K562 (cell line): Measurements from ENCODE around the gene CAPRIN2. TPM values are rescaled to one million over a fixed set of nuclear protein-coding genes. Genes with fewer than 3 reads are reported as not detected.

Experiments used
- ATAC-seq: fragments of 200-7000 bp; cut with Tn5 transposase; 3 replicates; pipeline ENCODE4 v1.9.1; 2020; ENCODE audit warnings: moderate library complexity
- BruUV-seq: library from RNA; stranded (reverse); fragments of 400-500 nt; replicated peaks from 2 replicates; lab custom pipeline; 2021; lab: Mats Ljungman, UMichigan
- CTCF ChIA-PET: fragments of 300-600 bp; formaldehyde crosslinking; extraction: SDS; loops from one replicate; lab custom pipeline; 2021; ENCODE audit warnings: low intra/inter-chr PET ratio; lab: Yijun Ruan, JAX
- POLR2A ChIA-PET: fragments of 300-600, 350-650 bp; sonication (Branson Sonifier 250); formaldehyde crosslinking; extraction: SDS; loops from one replicate; lab custom pipeline; 2021; ENCODE audit warnings: antibody characterized with exemption, inconsistent platforms; lab: Yijun Ruan, JAX
- DNase-seq, 4 experiments: peaks; one replicate each; pipeline versions ENCODE4 v3.0.0 to v3.0.0-alpha.2; 2011 to 2018; ENCODE audit warnings: low spot score in 3 of 4, mixed read lengths in 3 of 4; ENCODE audit errors: extremely low read depth in 1 of 4
- FAIRE-seq: peaks from 2 replicates; lab custom pipeline; 2011; peaks lifted over from hg19 to GRCh38; lab: Jason Lieb, UNC
- H2AFZ ChIP-seq: 2 replicates; pipeline ENCODE4 v1.6.0; 2011; ENCODE audit warnings: low read depth, low read length, control low read depth, inconsistent platforms
- H3K27ac ChIP-seq: fragments of 200-600 bp; 3 replicates; pipeline ENCODE4 v1.8.0; 2011; ENCODE audit warnings: low read depth, mild to moderate bottlenecking, control low read depth, inconsistent platforms, low read length, moderate library complexity, mixed read lengths; ENCODE audit errors: extremely low read depth
- H3K27me3 ChIP-seq, 2 experiments: fragments of 300-600 bp in 1 of 2; 2 replicates in 1 of 2; 3 replicates in 1 of 2; pipeline versions ENCODE4 v1.6.0 to v1.8.0; 2011; ENCODE audit warnings: inconsistent platforms in 2 of 2, low read length in 2 of 2, mild to moderate bottlenecking in 1 of 2, mixed read lengths in 1 of 2, moderate library complexity in 1 of 2; ENCODE audit not compliant: control insufficient read depth in 2 of 2, insufficient read depth in 2 of 2
- H3K36me3 ChIP-seq: fragments of 300-600 bp; 3 replicates; pipeline ENCODE4 v1.8.0; 2011; ENCODE audit warnings: mild to moderate bottlenecking, low read length, inconsistent platforms; ENCODE audit not compliant: control insufficient read depth, insufficient read depth
- H3K4me1 ChIP-seq, 2 experiments: fragments of 200-600 bp in 1 of 2; replicated peaks in 1 of 2; 2 replicates in 1 of 2; 3 replicates in 1 of 2; pipeline versions ENCODE4 v1.5.1 to v1.8.0; 2011; ENCODE audit warnings: inconsistent platforms in 2 of 2, low read length in 2 of 2, mild to moderate bottlenecking in 1 of 2, mixed read lengths in 1 of 2, moderate library complexity in 1 of 2; ENCODE audit not compliant: control insufficient read depth in 2 of 2, insufficient read depth in 2 of 2
- H3K4me2 ChIP-seq: 2 replicates; pipeline ENCODE4 v1.6.1; 2011; ENCODE audit warnings: low read length, control low read depth, inconsistent platforms, mixed read lengths; ENCODE audit not compliant: insufficient read depth
- H3K4me3 ChIP-seq: fragments of 200-600 bp; sonication (generic), shearing (Covaris generic); 2 replicates; pipeline ENCODE4 v1.5.1; 2016; ENCODE audit warnings: control low read depth, inconsistent platforms
- H3K79me2 ChIP-seq: fragments of 200-600 bp; 3 replicates; pipeline ENCODE4 v1.8.0; 2011; ENCODE audit warnings: low read length, inconsistent platforms; ENCODE audit not compliant: control insufficient read depth, insufficient read depth
- H3K9ac ChIP-seq, 2 experiments: 2 replicates each; pipeline versions ENCODE4 v1.6.0 to v1.6.1; 2011; ENCODE audit warnings: low read depth in 2 of 2, low read length in 2 of 2, control low read depth in 1 of 2, inconsistent platforms in 1 of 2, mild to moderate bottlenecking in 1 of 2, mixed read lengths in 1 of 2; ENCODE audit not compliant: insufficient read depth in 1 of 2
- H3K9me1 ChIP-seq: one replicate; pipeline ENCODE4 v1.6.0; 2011; ENCODE audit warnings: inconsistent platforms, mild to moderate bottlenecking, low read length, moderate library complexity; ENCODE audit not compliant: control insufficient read depth, insufficient read depth
- H3K9me3 ChIP-seq: replicated peaks from 2 replicates; pipeline ENCODE4 v1.5.1; 2011; ENCODE audit warnings: low read depth, low read length, inconsistent platforms; ENCODE audit not compliant: control insufficient read depth, insufficient read depth
- H4K20me1 ChIP-seq: replicated peaks from 2 replicates; pipeline ENCODE4 v1.6.1; 2011; ENCODE audit warnings: low read length, inconsistent platforms, mixed read lengths; ENCODE audit not compliant: control insufficient read depth, insufficient read depth
- ATF3 ChIP-seq, 2 experiments: fragments of 450-650 bp in 1 of 2; sonication (generic) in 1 of 2; formaldehyde crosslinking in 1 of 2; IDR thresholded peaks in 1 of 2; conservative IDR thresholded peaks in 1 of 2; 2 replicates each; pipeline versions ENCODE4 v1.6.1 to v1.8.1; 2016 to 2023; ENCODE audit warnings: mild to moderate bottlenecking in 2 of 2, moderate library complexity in 2 of 2, inconsistent platforms in 1 of 2, missing genetic modification reagents in 1 of 2
- CCAR2 ChIP-seq: fragments of 200-400 bp; formaldehyde crosslinking; IDR thresholded peaks from 2 replicates; pipeline ENCODE4 v1.6.1; 2017; ENCODE audit warnings: mild to moderate bottlenecking, low read depth, low read length
- CREB1 ChIP-seq, 2 experiments: sonication (generic) in 1 of 2; formaldehyde crosslinking in 1 of 2; IDR thresholded peaks; 2 replicates each; pipeline versions ENCODE4 v1.6.1 to v1.8.0; 2012 to 2022; ENCODE audit warnings: inconsistent platforms in 1 of 2, mild to moderate bottlenecking in 1 of 2, missing genetic modification reagents in 1 of 2, moderate library complexity in 1 of 2
- CTCFL ChIP-seq: IDR thresholded peaks from 2 replicates; pipeline ENCODE4 v1.6.1; 2011; ENCODE audit warnings: borderline replicate concordance, low read depth, mild to moderate bottlenecking, moderate library complexity, low read length; ENCODE audit not compliant: insufficient read depth, poor library complexity, severe bottlenecking
- KDM1A ChIP-seq, 2 experiments: fragments of 450-650 bp; IDR thresholded peaks; 2 replicates each; pipeline ENCODE4 v1.6.1; 2016; ENCODE audit warnings: mild to moderate bottlenecking in 2 of 2
- KLF13 ChIP-seq: fragments of 450-650 bp; IDR thresholded peaks from 2 replicates; pipeline ENCODE4 v1.6.1; 2016; ENCODE audit warnings: missing genetic modification characterization, low read depth, mild to moderate bottlenecking, missing compliant biosample characterization, moderate library complexity, borderline replicate concordance
- NCOA6 ChIP-seq: fragments of 450-650 bp; IDR thresholded peaks from 2 replicates; pipeline ENCODE4 v1.6.1; 2017; ENCODE audit warnings: mild to moderate bottlenecking
- PTTG1 ChIP-seq: fragments of 450-650 bp; IDR thresholded peaks from 2 replicates; pipeline ENCODE4 v1.6.1; 2016; ENCODE audit warnings: low read depth, mild to moderate bottlenecking, missing genetic modification characterization, missing compliant biosample characterization
- ZMIZ1 ChIP-seq, 2 experiments: fragments of 150-350 bp in 1 of 2; IDR thresholded peaks; 2 replicates each; pipeline ENCODE4 v1.6.1; 2012 to 2016; ENCODE audit warnings: low read depth in 2 of 2, low read length in 2 of 2, mild to moderate bottlenecking in 1 of 2, moderate library complexity in 1 of 2
- ZNF696 ChIP-seq: fragments of 250-450 bp; sonication (Bioruptor Pico); conservative IDR thresholded peaks from 2 replicates; pipeline ENCODE4 v1.4.0; 2020; ENCODE audit warnings: mild to moderate bottlenecking, moderate library complexity
- WGBS: fragments of 100-300 bp; shearing (Covaris generic); methylation state at CpG from one replicate; pipeline ENCODE4 v1.1.6; 2016; ENCODE audit warnings: low coverage, mixed read lengths; ENCODE audit not compliant: insufficient coverage; ENCODE audit errors: missing lambda C conversion rate; 5-methylcytosine and 5-hydroxymethylcytosine counted together
- in situ Hi-C: fragments of 300-500 bp; cut with MboI; formaldehyde crosslinking; loops from 4 replicates; pipeline ENCODE4 v1.15.0; 2018; ENCODE audit warnings: inconsistent platforms, mixed read lengths
- intact Hi-C: fragments of 100-400 bp; cut with micrococcal nuclease; formaldehyde crosslinking; loops from 2 replicates; pipeline ENCODE4 v1.14.2; 2022
- polyA plus RNA-seq, 8 experiments: library from polyadenylated mRNA; depleted of rRNA in 4 of 8; stranded (reverse) in 5 of 8; unstranded in 3 of 8; fragments of >200 nt; fragmentation: Nextera tagmentation in 2 of 8; fragmentation: Illumina TruSeq in 1 of 8; extraction: Ambion mirVana in 2 of 8; extraction: Trizol in 1 of 8; gene quantifications; 2 replicates each; pipeline versions ENCODE4 v1.2.1 to v1.2.3, GENCODE V29; 2011 to 2014; ENCODE audit warnings: inconsistent platforms in 1 of 8, missing spikeins in 1 of 8
- total RNA-seq, 7 experiments: library from RNA; depleted of rRNA in 6 of 7; stranded (reverse); fragments of >200 nt in 6 of 7; fragmentation: Illumina TruSeq in 2 of 7; extraction: Trizol in 2 of 7; gene quantifications; 2 replicates each; pipeline versions ENCODE4 v1.2.1 to v1.2.3, GENCODE V29; 2011 to 2021; ENCODE audit warnings: low replicate concordance in 1 of 7
- TF ChIP-seq, protein P1 (sequence below): fragments of 450-650 bp; formaldehyde crosslinking; conservative IDR thresholded peaks from 2 replicates; pipeline ENCODE4 v1.4.0; 2022; ENCODE audit warnings: mild to moderate bottlenecking, missing genetic modification characterization

Gene CAPRIN2
- total and polyA plus RNA-seq, 9 of the 15 experiments (the other 6 are each of a cell fraction or from before 2014, with no cell fraction given) = 2.3 to 14.5 (median 8.9) TPM

- Histone ChIP-seq H3K27ac (no peak overlapping the region), H3K4me3 (no peak overlapping the region), H3K4me1 (peaks cover 0 to 12% of the 10 kb centered on the region in 2 experiments; a peak in 3 of 5 replicates), H3K27me3 (no peaks in the 10 kb centered on the region), H3K9ac (no peak overlapping the region), H3K79me2 (no peaks in the 10 kb centered on the region), H3K9me1 (no peaks in the 10 kb centered on the region), H3K9me3 (peaks cover 2% of the 10 kb centered on the region), H2AFZ (no peak overlapping the region), H3K4me2 (no peak overlapping the region), H4K20me1 (no peaks in the 10 kb centered on the region), H3K36me3 (no peaks in the 10 kb centered on the region; the same call in 2 of the 3 replicates)
- in situ Hi-C loops (no loop called here), intact Hi-C loops (no loop called here)
- BruUV-seq = no TSS peak
- DNase-seq (no peak), ATAC-seq (no peak; the same call in 1 of the 3 replicates), FAIRE-seq (no peak)
- CTCF ChIA-PET = no interaction called here
- 36% methylated on average over 1 of the region's 2 CpGs for WGBS
- POLR2A ChIA-PET = no interaction called here
- TF ChIP-seq NCOA6 (no peak), KLF13 (no peak), CTCFL (no peak), CCAR2 (no peak), PTTG1 (tag) (no peak), ZMIZ1 (IDR thresholded peaks at IDR 0.05; ENCODE audit: low read depth in 2 of 2, low read length in 2 of 2) (no peak), CREB1 (IDR thresholded peaks at IDR 0.05) (no peak), CREB1 (CRISPR knock-in tag; IDR thresholded peaks at IDR 0.05) (no peak), ZNF696 (CRISPR knock-in tag) (no peak), KDM1A (IDR thresholded peaks at IDR 0.05) (no peak), ATF3 (IDR thresholded peaks at IDR 0.05) (no peak), ATF3 (CRISPR knock-in tag; conservative IDR thresholded peaks at IDR 0.05) (no peak)
- TF ChIP-seq, protein P1, sequence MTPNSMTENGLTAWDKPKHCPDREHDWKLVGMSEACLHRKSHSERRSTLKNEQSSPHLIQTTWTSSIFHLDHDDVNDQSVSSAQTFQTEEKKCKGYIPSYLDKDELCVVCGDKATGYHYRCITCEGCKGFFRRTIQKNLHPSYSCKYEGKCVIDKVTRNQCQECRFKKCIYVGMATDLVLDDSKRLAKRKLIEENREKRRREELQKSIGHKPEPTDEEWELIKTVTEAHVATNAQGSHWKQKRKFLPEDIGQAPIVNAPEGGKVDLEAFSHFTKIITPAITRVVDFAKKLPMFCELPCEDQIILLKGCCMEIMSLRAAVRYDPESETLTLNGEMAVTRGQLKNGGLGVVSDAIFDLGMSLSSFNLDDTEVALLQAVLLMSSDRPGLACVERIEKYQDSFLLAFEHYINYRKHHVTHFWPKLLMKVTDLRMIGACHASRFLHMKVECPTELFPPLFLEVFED (CRISPR knock-in tag) = no peak
Observed at GRCh38 chr12:30764251-30764650, 9.5 kb upstream of the CAPRIN2 start.
